ENCODE data around the gene LANCL3. TPM values are rescaled to one million over a fixed set of nuclear protein-coding genes. Genes with fewer than 3 reads are reported as not detected.
"Not testable (repeated sequence)": the region's sequence is repeated elsewhere in the genome, so short reads cannot be mapped to it uniquely, and the experiment has no call there.

The LANCL3 gene
- polyA plus RNA-seq, 4 donors, result 0.11 to 0.26 (median 0.20) TPM

- DNase-seq (ENCODE audit: low read depth in 4 of 4, low spot score in 3 of 4), result no peak
Observed at GRCh38 chrX:37609727-37610126, 38.3 kb downstream of the LANCL3 start.

- no peak for DNase-seq (ENCODE audit: low read depth in 4 of 4, low spot score in 3 of 4)
Observed at GRCh38 chrX:37613933-37614332, 42.5 kb downstream of the LANCL3 start.

GRCh38 chrX:37627602-37628001 is 56.1 kb downstream of the LANCL3 start:
- DNase-seq (ENCODE audit: low read depth in 4 of 4, low spot score in 3 of 4), result no peak

DNA sequence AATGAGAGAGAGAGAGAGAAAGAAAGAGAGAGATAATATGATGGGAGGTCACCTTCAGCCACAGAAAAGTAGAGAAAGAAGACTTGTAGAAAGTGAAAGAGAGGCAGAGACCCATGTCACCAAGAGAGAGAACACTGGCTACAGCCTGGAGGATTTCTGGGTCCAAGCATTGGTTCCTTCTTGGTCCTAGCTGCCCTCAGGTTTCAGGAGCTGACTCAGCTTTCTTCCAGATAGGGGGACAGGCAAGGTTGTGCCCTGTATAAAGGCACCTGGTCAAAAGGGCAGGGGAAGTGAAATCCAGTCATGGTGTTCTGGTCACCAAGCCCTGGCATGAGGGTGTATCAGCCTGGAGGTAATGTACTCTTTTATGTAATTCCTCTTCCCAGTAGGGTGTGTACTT is 66.6 kb downstream of the LANCL3 start:
- no peak for DNase-seq (ENCODE audit: low read depth in 4 of 4, low spot score in 3 of 4)

- no peak for DNase-seq (ENCODE audit: low read depth in 4 of 4, low spot score in 3 of 4)
Observed at GRCh38 chrX:37640142-37640541, 68.7 kb downstream of the LANCL3 start.

- no peak for DNase-seq (ENCODE audit: low read depth in 4 of 4, low spot score in 3 of 4)
Observed at GRCh38 chrX:37641859-37642258, 70.4 kb downstream of the LANCL3 start.

- no peak for DNase-seq (ENCODE audit: low read depth in 4 of 4, low spot score in 3 of 4)
Observed at GRCh38 chrX:37644381-37645305, 73.2 kb downstream of the LANCL3 start.

DNA sequence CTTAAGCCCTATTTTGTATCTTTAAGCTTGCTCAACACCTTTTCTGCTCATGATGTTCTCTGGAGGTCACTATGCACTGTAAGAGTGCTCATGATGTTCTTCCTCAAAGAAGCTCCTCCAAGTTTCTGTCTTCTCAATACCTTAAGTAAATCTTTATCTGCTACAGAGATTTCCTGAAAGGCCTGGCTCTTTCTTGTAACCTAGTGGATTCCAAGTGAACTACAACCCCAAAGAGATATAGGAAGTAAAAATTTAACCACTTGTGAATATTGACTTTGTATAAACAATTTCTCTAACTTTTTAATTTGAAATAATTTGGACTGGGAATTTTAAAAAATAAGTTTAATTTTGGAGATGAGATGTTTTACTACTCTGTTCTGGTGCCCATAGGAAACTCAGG is 74.8 kb downstream of the LANCL3 start:
- DNase-seq (ENCODE audit: low read depth in 4 of 4, low spot score in 3 of 4), result no peak

- not testable (repeated sequence) for DNase-seq (ENCODE audit: low read depth in 4 of 4, low spot score in 3 of 4)
Observed at GRCh38 chrX:37650879-37651278, 79.4 kb downstream of the LANCL3 start.

DNA sequence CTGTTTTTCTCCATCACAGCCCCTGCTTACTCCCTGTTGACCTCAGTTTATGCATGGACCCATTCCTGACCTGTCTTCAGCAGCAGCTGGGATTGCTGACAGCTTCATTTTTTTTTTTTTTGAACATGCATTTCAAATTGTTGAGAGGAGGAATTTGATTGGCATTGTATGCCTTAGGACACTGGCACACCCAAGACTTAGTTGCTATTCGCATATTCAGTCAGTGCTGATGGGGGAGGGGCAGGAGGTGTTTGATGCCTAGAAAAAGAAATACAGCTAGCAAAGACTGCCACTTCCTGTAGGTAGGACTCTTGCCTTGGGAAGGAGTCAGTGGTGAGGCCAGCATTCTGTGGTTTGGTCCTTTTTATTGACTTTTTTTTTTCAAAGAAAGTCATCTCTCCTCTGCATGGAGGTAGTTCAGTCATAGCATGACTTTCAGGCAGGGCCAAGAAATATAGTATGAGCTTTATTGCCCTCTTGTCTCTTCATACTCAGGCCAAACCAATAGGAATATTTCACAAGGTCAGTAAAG is 80.5 kb downstream of the LANCL3 start:
- DNase-seq (ENCODE audit: low read depth in 4 of 4, low spot score in 3 of 4), result no peak

GRCh38 chrX:37652589-37653231 is 81.2 kb downstream of the LANCL3 start:
- DNase-seq (ENCODE audit: low read depth in 4 of 4, low spot score in 3 of 4), result no peak

DNA sequence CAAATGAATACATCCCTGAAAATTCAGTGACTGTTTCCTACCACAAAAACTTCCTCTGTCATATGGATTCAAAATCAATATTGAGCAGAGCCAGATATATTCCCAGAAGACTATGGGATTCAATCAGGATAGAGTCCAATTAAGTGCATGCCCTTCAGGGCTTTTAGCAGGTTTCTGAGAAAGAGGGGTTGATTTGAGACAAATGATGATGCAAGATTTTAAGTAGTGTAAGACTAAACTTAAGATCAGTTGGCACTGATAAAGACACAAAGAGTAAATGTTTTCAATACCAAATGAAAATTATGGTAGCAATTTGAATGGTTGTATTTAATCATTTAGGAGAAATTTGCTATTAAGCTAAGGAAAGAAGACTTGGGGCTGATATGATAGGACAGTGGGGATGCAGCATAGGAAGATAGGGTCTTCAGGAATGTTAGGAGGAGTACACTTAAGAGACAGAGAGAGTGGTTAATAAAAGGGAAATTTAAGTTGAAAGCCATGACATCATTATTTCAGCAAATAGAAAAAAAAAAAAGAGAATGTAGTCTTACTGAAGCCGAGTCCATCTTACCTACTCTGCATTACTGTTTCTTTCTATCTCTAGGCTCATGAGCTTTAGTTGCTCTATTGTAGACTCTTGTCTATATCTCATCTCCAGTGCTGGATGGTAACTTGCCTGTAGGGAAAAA is 82.1 kb downstream of the LANCL3 start:
- no peak for DNase-seq (ENCODE audit: low read depth in 4 of 4, low spot score in 3 of 4)

GRCh38 chrX:37658343-37659030 is 87.0 kb downstream of the LANCL3 start:
- no peak for DNase-seq (ENCODE audit: low read depth in 4 of 4, low spot score in 3 of 4)

- no peak for DNase-seq (ENCODE audit: low read depth in 4 of 4, low spot score in 3 of 4)
Observed at GRCh38 chrX:37659047-37659446, 87.6 kb downstream of the LANCL3 start.

GRCh38 chrX:37662181-37662580 is 90.7 kb downstream of the LANCL3 start:
- no peak for DNase-seq (ENCODE audit: low read depth in 4 of 4, low spot score in 3 of 4)

GRCh38 chrX:37666516-37666915 is 95.1 kb downstream of the LANCL3 start:
- DNase-seq (ENCODE audit: low read depth in 4 of 4, low spot score in 3 of 4), result no peak

- DNase-seq (ENCODE audit: low read depth in 4 of 4, low spot score in 3 of 4), result no peak
Observed at GRCh38 chrX:37667141-37667540, 95.7 kb downstream of the LANCL3 start.

DNA sequence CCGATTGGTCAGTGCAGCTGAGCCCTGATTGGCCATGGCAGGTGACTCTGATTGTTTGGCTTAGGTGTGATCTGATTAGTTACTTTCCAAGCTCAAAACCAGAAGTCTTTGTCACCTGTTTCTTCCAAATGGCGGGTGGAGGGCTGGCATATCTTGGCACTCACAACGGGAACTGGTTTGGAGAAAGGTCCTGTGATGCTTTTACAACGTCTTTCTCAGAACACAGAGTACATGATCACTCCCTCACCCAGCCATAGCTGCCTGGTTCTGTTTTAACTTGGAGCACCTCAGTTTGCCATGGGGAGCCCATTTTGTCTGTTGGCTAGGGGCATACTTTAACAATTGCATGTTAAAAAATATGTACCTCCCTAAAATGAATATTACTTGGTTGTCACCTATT is 101.1 kb downstream of the LANCL3 start:
- DNase-seq (ENCODE audit: low read depth in 4 of 4, low spot score in 3 of 4), result no peak

DNA sequence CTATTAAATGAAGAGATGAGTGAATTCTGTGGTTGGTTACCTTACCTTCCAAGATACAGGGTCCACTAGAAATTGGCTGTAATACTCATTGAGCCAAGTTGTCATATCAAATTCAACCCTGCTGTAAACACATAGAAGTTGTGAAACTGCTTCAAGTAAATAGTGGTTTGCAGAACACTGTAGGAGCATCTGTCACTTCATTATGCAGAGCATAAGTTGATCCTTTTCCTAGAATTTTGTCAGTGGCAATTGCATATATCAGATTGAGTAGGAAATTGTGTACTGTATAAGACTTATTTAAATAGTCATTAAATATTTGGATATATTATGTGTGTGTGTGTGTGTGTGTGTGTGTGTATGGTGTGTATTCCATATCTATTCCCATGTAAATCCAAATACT is 105.3 kb downstream of the LANCL3 start:
- DNase-seq (ENCODE audit: low read depth in 4 of 4, low spot score in 3 of 4), result no peak

GRCh38 chrX:37677243-37677642 is 105.8 kb downstream of the LANCL3 start:
- no peak for DNase-seq (ENCODE audit: low read depth in 4 of 4, low spot score in 3 of 4)

DNA sequence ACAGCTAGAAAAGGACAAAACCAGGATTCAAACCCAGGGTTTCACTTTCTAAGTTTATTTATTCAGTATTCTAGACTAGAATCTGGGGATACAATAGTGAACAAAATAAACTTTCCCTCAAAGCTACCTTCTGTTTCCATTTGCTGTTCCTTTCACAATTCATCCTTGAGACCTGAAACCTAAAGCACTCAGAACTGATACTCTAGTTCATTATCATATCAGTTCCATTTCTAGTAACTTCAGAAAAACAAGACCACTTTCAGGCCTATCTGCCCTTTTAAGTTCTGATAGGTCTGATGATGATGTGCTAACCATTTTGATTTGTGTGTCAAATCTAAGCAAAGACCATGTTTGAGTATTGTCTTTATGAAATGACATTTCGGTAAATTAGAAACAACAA is 106.3 kb downstream of the LANCL3 start:
- no peak for DNase-seq (ENCODE audit: low read depth in 4 of 4, low spot score in 3 of 4)
